A549 (cell line): ENCODE measurements around the gene ATAD1.

Experiments used
- BCL3 ChIP-seq: fragments of >200 bp; sonication (Bioruptor Twin); formaldehyde crosslinking; IDR thresholded peaks from 3 replicates; pipeline ENCODE4 v1.6.1; 2016
- CEBPB ChIP-seq, 2 experiments: fragments of >200 bp in 1 of 2; sonication (Bioruptor Twin) in 1 of 2; formaldehyde crosslinking in 1 of 2; IDR thresholded peaks; 2 replicates each; pipeline ENCODE4 v1.6.1; 2012 to 2016
- CHD2 ChIP-seq: fragments of 150-350 bp; IDR thresholded peaks from 2 replicates; pipeline ENCODE4 v1.6.1; 2014; ENCODE audit warnings: low read length; ENCODE audit not compliant: partially characterized antibody
- CTCF ChIP-seq: fragments of >200 bp; sonication (Bioruptor Twin); formaldehyde crosslinking; IDR thresholded peaks from 3 replicates; pipeline ENCODE4 v1.5.1; 2016
- MAZ ChIP-seq: fragments of 150-350 bp; IDR thresholded peaks from 2 replicates; pipeline ENCODE4 v1.6.1; 2014; ENCODE audit warnings: antibody characterized with exemption, low read depth, low read length, borderline replicate concordance
- RARB ChIP-seq: fragments of 250-450 bp; sonication (Bioruptor Pico); IDR thresholded peaks from 2 replicates; pipeline ENCODE4 v1.8.0; 2021; ENCODE audit warnings: mild to moderate bottlenecking, moderate library complexity

- TF ChIP-seq MAZ (no peak), CHD2 (no peak), RARB (CRISPR knock-in tag) (no peak), BCL3 (no peak), CTCF (no peak), CEBPB (IDR thresholded peaks at IDR 0.05) (no peak)
These were observed 58.5 kb downstream of the ATAD1 start for GRCh38 chr10:87759551-87759950.
